OCI-LY3 (cell line): ENCODE results near the gene CYP2C8.

Source experiments
- EZH2phosphoT487 ChIP-seq: fragments of 200-600 bp; shearing (Covaris generic); IDR thresholded peaks from 2 replicates; pipeline ENCODE4 v1.6.1; 2018; ENCODE audit warnings: antibody characterized with exemption, mixed run types, low read depth
- TF ChIP-seq, protein P1 (sequence below): fragments of 200-600, 300-600 bp; sonication (generic); IDR thresholded peaks from 2 replicates; pipeline ENCODE4 v1.5.1; 2014; ENCODE audit warnings: antibody characterized with exemption, low read length, low read depth

GRCh38 chr10:95026461-95026860 is 42.8 kb downstream of the CYP2C8 start:
- TF ChIP-seq, protein P1, sequence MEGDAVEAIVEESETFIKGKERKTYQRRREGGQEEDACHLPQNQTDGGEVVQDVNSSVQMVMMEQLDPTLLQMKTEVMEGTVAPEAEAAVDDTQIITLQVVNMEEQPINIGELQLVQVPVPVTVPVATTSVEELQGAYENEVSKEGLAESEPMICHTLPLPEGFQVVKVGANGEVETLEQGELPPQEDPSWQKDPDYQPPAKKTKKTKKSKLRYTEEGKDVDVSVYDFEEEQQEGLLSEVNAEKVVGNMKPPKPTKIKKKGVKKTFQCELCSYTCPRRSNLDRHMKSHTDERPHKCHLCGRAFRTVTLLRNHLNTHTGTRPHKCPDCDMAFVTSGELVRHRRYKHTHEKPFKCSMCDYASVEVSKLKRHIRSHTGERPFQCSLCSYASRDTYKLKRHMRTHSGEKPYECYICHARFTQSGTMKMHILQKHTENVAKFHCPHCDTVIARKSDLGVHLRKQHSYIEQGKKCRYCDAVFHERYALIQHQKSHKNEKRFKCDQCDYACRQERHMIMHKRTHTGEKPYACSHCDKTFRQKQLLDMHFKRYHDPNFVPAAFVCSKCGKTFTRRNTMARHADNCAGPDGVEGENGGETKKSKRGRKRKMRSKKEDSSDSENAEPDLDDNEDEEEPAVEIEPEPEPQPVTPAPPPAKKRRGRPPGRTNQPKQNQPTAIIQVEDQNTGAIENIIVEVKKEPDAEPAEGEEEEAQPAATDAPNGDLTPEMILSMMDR = no peak
- no peak for TF ChIP-seq EZH2phosphoT487
